NCI-H774 (cell line): ENCODE measurements around the gene RBM22.

Experiments used
- DNase-seq: peaks from one replicate; lab custom pipeline; 2025; lab: John Stamatoyannopoulos, UW

RBM22 gene

GRCh38 chr5:150672237-150672883 lies 28.5 kb downstream of the RBM22 start:
- DNase-seq, result no peak

- no peak for DNase-seq
Observed at GRCh38 chr5:150671509-150672236, 29.2 kb downstream of the RBM22 start.

GRCh38 chr5:150670948-150671310 lies 29.9 kb downstream of the RBM22 start:
- DNase-seq, result no peak

GRCh38 chr5:150670275-150670947 lies 30.5 kb downstream of the RBM22 start:
- DNase-seq, result no peak

- no peak for DNase-seq
Observed at GRCh38 chr5:150665044-150665443, 35.8 kb downstream of the RBM22 start.

- DNase-seq, result no peak
Observed at GRCh38 chr5:150663936-150664335, 36.9 kb downstream of the RBM22 start.

- DNase-seq, result no peak
Observed at GRCh38 chr5:150662731-150663516, 37.9 kb downstream of the RBM22 start.

GRCh38 chr5:150661821-150662596 lies 38.9 kb downstream of the RBM22 start:
- DNase-seq, result no peak

GRCh38 chr5:150661086-150661485 lies 39.8 kb downstream of the RBM22 start, which contains the start of gene MYOZ3:
TSS of gene MYOZ3 (plus strand) at chr5:150661251. CDS start at chr5:150662942, 1,691 bp downstream.
- DNase-seq, result no peak

- no peak for DNase-seq
Observed at GRCh38 chr5:150660108-150660831, 40.6 kb downstream of the RBM22 start.

GRCh38 chr5:150659360-150660107 lies 41.3 kb downstream of the RBM22 start:
- no peak for DNase-seq

- DNase-seq, result no peak
Observed at GRCh38 chr5:150658699-150659265, 42.1 kb downstream of the RBM22 start.

GRCh38 chr5:150658121-150658520 lies 42.7 kb downstream of the RBM22 start:
- no peak for DNase-seq

GRCh38 chr5:150656191-150657132 lies 44.4 kb downstream of the RBM22 start:
- DNase-seq, result peak; percentile 73

- DNase-seq, result no peak
Observed at GRCh38 chr5:150655221-150655620, 45.6 kb downstream of the RBM22 start.

- no peak for DNase-seq
Observed at GRCh38 chr5:150653762-150654556, 46.9 kb downstream of the RBM22 start.

- DNase-seq, result no peak
Observed at GRCh38 chr5:150653145-150653761, 47.6 kb downstream of the RBM22 start.
